GM21786 (cell line): ENCODE measurements around the gene EXOC6.

Experiments
- ATAC-seq: cut with Tn5 transposase; IDR thresholded peaks from one replicate; pipeline ENCODE4 v1.9.1; 2021; ENCODE audit not compliant: unreplicated experiment

The EXOC6 gene

GRCh38 chr10:92999191-92999590 is 150.9 kb downstream of the EXOC6 start:
- ATAC-seq: no peak

GRCh38 chr10:93006435-93007039 is 158.2 kb downstream of the EXOC6 start:
- no peak for ATAC-seq

GRCh38 chr10:93015722-93016121 is 167.4 kb downstream of the EXOC6 start:
- no peak for ATAC-seq

- ATAC-seq: no peak
Observed at GRCh38 chr10:93023013-93023650, 174.8 kb downstream of the EXOC6 start.

GRCh38 chr10:93026072-93026471 is 177.8 kb downstream of the EXOC6 start:
- no peak for ATAC-seq

GRCh38 chr10:93027508-93027907 is 179.2 kb downstream of the EXOC6 start:
- no peak for ATAC-seq

- no peak for ATAC-seq
Observed at GRCh38 chr10:93028883-93029282, 180.6 kb downstream of the EXOC6 start.

GRCh38 chr10:93030409-93030808 is 182.1 kb downstream of the EXOC6 start:
- no peak for ATAC-seq

- ATAC-seq: no peak
Observed at GRCh38 chr10:93032105-93032808, 183.9 kb downstream of the EXOC6 start.

GRCh38 chr10:93032809-93033137 is 184.5 kb downstream of the EXOC6 start:
- ATAC-seq: no peak

GRCh38 chr10:93034426-93034825 is 186.1 kb downstream of the EXOC6 start:
- no peak for ATAC-seq

- ATAC-seq: no peak
Observed at GRCh38 chr10:93039110-93039509, 190.8 kb downstream of the EXOC6 start.

- no peak for ATAC-seq
Observed at GRCh38 chr10:93039721-93040120, 191.4 kb downstream of the EXOC6 start.

- ATAC-seq: no peak
Observed at GRCh38 chr10:93054486-93054885, 206.2 kb downstream of the EXOC6 start.

- ATAC-seq: no peak
Observed at GRCh38 chr10:93058139-93058538, 209.8 kb downstream of the EXOC6 start.

GRCh38 chr10:93059975-93060886 is 211.9 kb downstream of the EXOC6 start, which contains the start of gene CYP26C1:
CYP26C1 (plus strand) TSS chr10:93060798; CDS start chr10:93061264, 466 bp downstream.
- ATAC-seq: no peak

- ATAC-seq: no peak
Observed at GRCh38 chr10:93060887-93061593, 212.7 kb downstream of the EXOC6 start.

GRCh38 chr10:93061594-93062513 is 213.5 kb downstream of the EXOC6 start:
- no peak for ATAC-seq

GRCh38 chr10:93062514-93063143 is 214.3 kb downstream of the EXOC6 start:
- ATAC-seq: no peak
